Testis (tissue), 2 donors: Measurements from ENCODE around the gene GRM2.

ENCODE experiments used
- CTCF ChIP-seq, 3 experiments: fragments of 450-650 bp in 2 of 3; fragments of 200-600 bp in 1 of 3; sonication (generic) in 1 of 3; IDR thresholded peaks; one replicate each; pipeline ENCODE4 v1.5.1; 2016 to 2019; ENCODE audit warnings: antibody characterized with exemption in 3 of 3, mild to moderate bottlenecking in 2 of 3, moderate library complexity in 1 of 3
- POLR2A ChIP-seq: fragments of 450-650 bp; IDR thresholded peaks from one replicate; pipeline ENCODE4 v1.6.1; 2017; ENCODE audit warnings: antibody characterized with exemption, mild to moderate bottlenecking, moderate library complexity

- TF ChIP-seq POLR2A: no peak
- no peak for TF ChIP-seq CTCF (IDR thresholded peaks at IDR 0.05)
Observed at GRCh38 chr3:51657234-51657633, 49.6 kb upstream of the GRM2 start.
